HepG2 (cell line): Measurements from ENCODE around the gene KCTD14. TPM values are rescaled to one million over a fixed set of nuclear protein-coding genes. Genes with fewer than 3 reads are reported as not detected.
A peak's percentile ranks its signal among the peaks of the same experiment; 100 is the strongest.

ENCODE experiments used
- ATF7 ChIP-seq, 2 experiments: fragments of 450-650 bp in 1 of 2; sonication (generic) in 1 of 2; formaldehyde crosslinking in 1 of 2; IDR thresholded peaks; 2 replicates each; pipeline versions ENCODE4 v1.4.0 to v1.6.1; 2016 to 2020; ENCODE audit warnings: antibody characterized with exemption in 1 of 2, mild to moderate bottlenecking in 1 of 2, missing genetic modification reagents in 1 of 2
- CBX5 ChIP-seq: sonication (generic); formaldehyde crosslinking; IDR thresholded peaks from 2 replicates; pipeline ENCODE4 v1.4.0; 2020; ENCODE audit warnings: missing genetic modification reagents, borderline replicate concordance
- DNMT1 ChIP-seq: sonication (generic); formaldehyde crosslinking; IDR thresholded peaks from 2 replicates; pipeline ENCODE4 v1.5.1; 2020; ENCODE audit warnings: mild to moderate bottlenecking, missing genetic modification reagents
- EHMT2 ChIP-seq: fragments of 200-600 bp; sonication (generic); IDR thresholded peaks from 2 replicates; pipeline ENCODE4 v1.7.0; 2017; ENCODE audit warnings: antibody characterized with exemption, low read depth, low read length, borderline replicate concordance
- GLI4 ChIP-seq: sonication (generic); formaldehyde crosslinking; IDR thresholded peaks from 2 replicates; pipeline ENCODE4 v1.5.1; 2020; ENCODE audit warnings: missing genetic modification reagents, mild to moderate bottlenecking, moderate library complexity, borderline replicate concordance
- HDAC6 ChIP-seq: fragments of 200-600 bp; sonication (generic); IDR thresholded peaks from 2 replicates; pipeline ENCODE4 v1.7.0; 2017; ENCODE audit warnings: mild to moderate bottlenecking, antibody characterized with exemption, low read length, low read depth
- IKZF4 ChIP-seq: sonication (generic); formaldehyde crosslinking; IDR thresholded peaks from 2 replicates; pipeline ENCODE4 v1.5.1; 2020; ENCODE audit warnings: borderline replicate concordance, mild to moderate bottlenecking, low read depth, missing genetic modification reagents; ENCODE audit errors: not compliant biosample characterization
- KDM5A ChIP-seq: fragments of 200-600 bp; sonication (generic); IDR thresholded peaks from 2 replicates; pipeline ENCODE4 v1.7.0; 2018; ENCODE audit warnings: antibody characterized with exemption, mild to moderate bottlenecking, low read length, borderline replicate concordance
- MED13 ChIP-seq: sonication (generic); formaldehyde crosslinking; IDR thresholded peaks from 2 replicates; pipeline ENCODE4 v1.5.0; 2020; ENCODE audit warnings: missing genetic modification reagents
- PHB2 ChIP-seq: fragments of 450-650 bp; IDR thresholded peaks from 2 replicates; pipeline ENCODE4 v1.6.1; 2018; ENCODE audit not compliant: partially characterized antibody
- RFXAP ChIP-seq: sonication (generic); formaldehyde crosslinking; IDR thresholded peaks from 2 replicates; pipeline ENCODE4 v1.4.0; 2020; ENCODE audit warnings: missing genetic modification reagents, borderline replicate concordance
- SATB2 ChIP-seq: sonication (generic); formaldehyde crosslinking; IDR thresholded peaks from 2 replicates; pipeline ENCODE4 v1.5.0; 2020; ENCODE audit warnings: missing genetic modification reagents
- SRF ChIP-seq: IDR thresholded peaks from 2 replicates; pipeline ENCODE4 v1.6.1; 2011; ENCODE audit warnings: mild to moderate bottlenecking, low read depth, low read length, moderate library complexity
- TMF1 ChIP-seq: sonication (generic); formaldehyde crosslinking; IDR thresholded peaks from 2 replicates; pipeline ENCODE4 v1.8.1; 2022; ENCODE audit warnings: low read depth, missing genetic modification reagents
- ZNF101 ChIP-seq: sonication (generic); formaldehyde crosslinking; IDR thresholded peaks from 2 replicates; pipeline ENCODE4 v1.4.0; 2020; ENCODE audit warnings: mild to moderate bottlenecking, low read depth, missing genetic modification reagents, borderline replicate concordance
- ZNF230 ChIP-seq: sonication (generic); formaldehyde crosslinking; IDR thresholded peaks from 2 replicates; pipeline ENCODE4 v1.4.0; 2020; ENCODE audit warnings: mild to moderate bottlenecking, missing genetic modification reagents
- ZNF264 ChIP-seq: sonication (generic); formaldehyde crosslinking; IDR thresholded peaks from 2 replicates; pipeline ENCODE4 v1.4.0; 2020; ENCODE audit warnings: missing genetic modification reagents
- ZNF292 ChIP-seq: sonication (generic); formaldehyde crosslinking; IDR thresholded peaks from 2 replicates; pipeline ENCODE4 v1.8.1; 2022; ENCODE audit warnings: mild to moderate bottlenecking, low read depth, missing genetic modification reagents, borderline replicate concordance
- ZNF460 ChIP-seq: sonication (generic); formaldehyde crosslinking; IDR thresholded peaks from 2 replicates; pipeline ENCODE4 v1.5.1; 2020; ENCODE audit warnings: missing genetic modification reagents, mild to moderate bottlenecking, borderline replicate concordance
- ZNF614 ChIP-seq: IDR thresholded peaks from 2 replicates; pipeline ENCODE4 v1.6.1; 2018; ENCODE audit warnings: missing biosample characterization, missing genetic modification reagents, inconsistent platforms, borderline replicate concordance
- ZNF616 ChIP-seq: sonication (generic); formaldehyde crosslinking; IDR thresholded peaks from 2 replicates; pipeline ENCODE4 v1.5.0; 2020; ENCODE audit warnings: low read depth, mild to moderate bottlenecking, missing genetic modification reagents
- polyA plus RNA-seq, 8 experiments: library from polyadenylated mRNA; depleted of rRNA in 3 of 8; stranded (reverse) in 7 of 8; unstranded in 1 of 8; fragments of >200 nt; fragmentation: Illumina TruSeq in 4 of 8; extraction: Trizol in 4 of 8; gene quantifications; 2 replicates each; pipeline versions ENCODE4 v1.2.1 to v1.2.3, GENCODE V29; 2011 to 2016; ENCODE audit warnings: low read depth in 4 of 8, missing spikeins in 1 of 8, mixed read lengths in 1 of 8; ENCODE audit not compliant: insufficient read depth in 1 of 8
- total RNA-seq, 5 experiments: library from RNA; depleted of rRNA; stranded (reverse); fragments of >200 nt; fragmentation: Illumina TruSeq; extraction: Trizol; gene quantifications; 2 replicates each; pipeline ENCODE4 v1.2.3, GENCODE V29; 2016; ENCODE audit warnings: low read depth in 1 of 5
- TF ChIP-seq, protein P1 (sequence below): sonication (generic); formaldehyde crosslinking; IDR thresholded peaks from 2 replicates; pipeline ENCODE4 v1.5.0; 2020; ENCODE audit warnings: missing genetic modification reagents, mild to moderate bottlenecking, borderline replicate concordance
- TF ChIP-seq, protein P2 (sequence below): sonication (generic); formaldehyde crosslinking; IDR thresholded peaks from 2 replicates; pipeline ENCODE4 v1.4.0; 2020; ENCODE audit warnings: missing genetic modification reagents
- TF ChIP-seq, protein P3 (sequence below): sonication (generic); formaldehyde crosslinking; IDR thresholded peaks from 2 replicates; pipeline ENCODE4 v1.5.0; 2020; ENCODE audit warnings: missing genetic modification reagents
- TF ChIP-seq, protein P4 (sequence below): sonication (generic); formaldehyde crosslinking; IDR thresholded peaks from 2 replicates; pipeline ENCODE4 v1.8.1; 2023; ENCODE audit warnings: mild to moderate bottlenecking, inconsistent platforms, moderate library complexity, missing genetic modification reagents, borderline replicate concordance

KCTD14 gene
- total and polyA plus RNA-seq, 2 of the 13 experiments (the other 11 are each of a cell fraction or from before 2014, with no cell fraction given), result 10.3 to 15.6 TPM

DNA sequence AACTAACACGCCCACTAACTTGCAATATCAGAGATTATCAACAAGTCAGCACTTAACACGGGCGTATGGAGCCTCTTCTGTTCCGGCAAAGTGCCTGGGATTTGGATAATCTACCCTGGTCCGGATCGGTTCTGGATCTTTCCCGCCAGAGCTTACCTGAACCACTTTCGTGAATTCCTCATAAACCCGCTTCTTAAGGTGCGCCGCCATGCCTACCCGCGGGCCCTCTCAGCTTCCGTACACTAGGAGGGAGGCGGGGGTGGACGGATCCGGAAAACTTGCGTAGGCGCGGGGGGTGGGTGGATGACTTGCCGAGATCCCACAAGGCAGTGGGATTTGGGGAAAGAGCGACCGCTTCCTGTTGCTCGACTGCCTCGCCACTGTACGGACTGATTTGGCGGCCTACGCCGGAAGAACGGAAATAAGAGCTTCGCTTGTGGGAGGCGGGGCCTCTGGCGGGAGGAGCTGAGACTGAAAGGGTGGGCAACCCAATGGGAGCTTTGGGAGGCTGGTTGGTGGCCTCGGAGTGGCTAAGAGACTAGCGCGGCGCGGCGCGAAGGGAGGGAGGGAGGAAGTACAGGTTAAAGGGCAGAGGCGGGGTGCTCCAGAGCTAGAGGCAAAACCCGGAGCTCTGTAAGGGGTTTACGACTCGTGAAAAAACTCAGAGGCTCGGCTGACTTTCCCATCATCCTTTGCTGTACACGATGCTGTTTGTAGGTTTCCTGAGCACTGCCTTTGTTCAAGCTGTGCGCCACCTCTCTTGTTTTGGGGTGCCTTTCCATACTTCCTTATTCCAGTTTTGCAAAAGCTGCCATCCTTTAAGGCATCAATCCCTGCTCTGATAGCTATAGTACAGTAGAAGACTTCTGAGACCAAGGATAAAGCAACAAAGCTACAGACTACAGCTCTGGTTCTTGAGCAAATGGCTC lies 28.4 kb downstream of the KCTD14 start, which contains the start of gene INTS4 (continued):
- no peak for TF ChIP-seq GLI4 (CRISPR knock-in tag)
- no peak for TF ChIP-seq HDAC6
- peak; percentile 73; the same call in 1 of the 2 replicates for TF ChIP-seq ZNF230 (CRISPR knock-in tag)
- peak; percentile 82; the same call in 1 of the 2 replicates for TF ChIP-seq ZNF614 (CRISPR knock-in tag)
- TF ChIP-seq, protein P1, sequence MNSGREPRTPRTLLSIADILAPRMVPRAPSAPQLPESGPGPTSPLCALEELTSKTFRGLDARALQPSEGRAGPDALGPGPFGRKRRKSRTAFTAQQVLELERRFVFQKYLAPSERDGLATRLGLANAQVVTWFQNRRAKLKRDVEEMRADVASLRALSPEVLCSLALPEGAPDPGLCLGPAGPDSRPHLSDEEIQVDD, result no peak
- TF ChIP-seq IKZF4 (CRISPR knock-in tag), result no peak
- TF ChIP-seq ATF7 (IDR thresholded peaks at IDR 0.05), result no peak
- TF ChIP-seq ATF7 (CRISPR knock-in tag; IDR thresholded peaks at IDR 0.05), result 0 out of 2 replicates have a peak, but pooled peaks have one; percentile 58
- TF ChIP-seq, protein P2, sequence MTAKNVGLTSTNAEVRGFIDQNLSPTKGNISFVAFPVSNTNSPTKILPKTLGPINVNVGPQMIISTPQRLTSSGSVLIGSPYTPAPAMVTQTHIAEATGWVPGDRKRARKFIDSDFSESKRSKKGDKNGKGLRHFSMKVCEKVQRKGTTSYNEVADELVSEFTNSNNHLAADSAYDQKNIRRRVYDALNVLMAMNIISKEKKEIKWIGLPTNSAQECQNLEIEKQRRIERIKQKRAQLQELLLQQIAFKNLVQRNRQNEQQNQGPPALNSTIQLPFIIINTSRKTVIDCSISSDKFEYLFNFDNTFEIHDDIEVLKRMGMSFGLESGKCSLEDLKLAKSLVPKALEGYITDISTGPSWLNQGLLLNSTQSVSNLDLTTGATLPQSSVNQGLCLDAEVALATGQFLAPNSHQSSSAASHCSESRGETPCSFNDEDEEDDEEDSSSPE, result peak; percentile 95
- TF ChIP-seq DNMT1, result no peak
- TF ChIP-seq RFXAP (CRISPR knock-in tag), result peak; percentile 56; the same call in 1 of the 2 replicates
- TF ChIP-seq ZNF264 (CRISPR knock-in tag), result no peak
- TF ChIP-seq ZNF292 (CRISPR knock-in tag), result peak; percentile 57; the same call in 1 of the 2 replicates
- no peak for TF ChIP-seq ZNF460 (CRISPR knock-in tag)
- no peak for TF ChIP-seq MED13 (CRISPR knock-in tag)
- TF ChIP-seq, protein P3, sequence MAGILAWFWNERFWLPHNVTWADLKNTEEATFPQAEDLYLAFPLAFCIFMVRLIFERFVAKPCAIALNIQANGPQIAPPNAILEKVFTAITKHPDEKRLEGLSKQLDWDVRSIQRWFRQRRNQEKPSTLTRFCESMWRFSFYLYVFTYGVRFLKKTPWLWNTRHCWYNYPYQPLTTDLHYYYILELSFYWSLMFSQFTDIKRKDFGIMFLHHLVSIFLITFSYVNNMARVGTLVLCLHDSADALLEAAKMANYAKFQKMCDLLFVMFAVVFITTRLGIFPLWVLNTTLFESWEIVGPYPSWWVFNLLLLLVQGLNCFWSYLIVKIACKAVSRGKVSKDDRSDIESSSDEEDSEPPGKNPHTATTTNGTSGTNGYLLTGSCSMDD, result no peak
- no peak for TF ChIP-seq SATB2 (CRISPR knock-in tag)
- TF ChIP-seq, protein P4, sequence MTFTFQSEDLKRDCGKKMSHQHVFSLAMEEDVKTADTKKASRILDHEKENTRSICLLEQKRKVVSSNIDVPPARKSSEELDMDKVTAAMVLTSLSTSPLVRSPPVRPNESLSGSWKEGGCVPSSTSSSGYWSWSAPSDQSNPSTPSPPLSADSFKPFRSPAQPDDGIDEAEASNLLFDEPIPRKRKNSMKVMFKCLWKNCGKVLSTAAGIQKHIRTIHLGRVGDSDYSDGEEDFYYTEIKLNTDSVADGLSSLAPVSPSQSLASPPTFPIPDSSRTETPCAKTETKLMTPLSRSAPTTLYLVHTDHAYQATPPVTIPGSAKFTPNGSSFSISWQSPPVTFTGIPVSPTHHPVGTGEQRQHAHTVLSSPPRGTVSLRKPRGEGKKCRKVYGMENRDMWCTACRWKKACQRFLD (CRISPR knock-in tag), result no peak; the same call in 1 of the 2 replicates
- TF ChIP-seq SRF, result 0 out of 2 replicates have a peak, but pooled peaks have one; percentile 3
- no peak for TF ChIP-seq TMF1
- 0 out of 2 replicates have a peak, but pooled peaks have one; percentile 68 for TF ChIP-seq CBX5 (CRISPR knock-in tag)
- peak; percentile 89 for TF ChIP-seq KDM5A
- no peak for TF ChIP-seq ZNF101
- peak; percentile 40; the same call in 1 of the 2 replicates for TF ChIP-seq EHMT2
- no peak for TF ChIP-seq ZNF616 (CRISPR knock-in tag)
- TF ChIP-seq PHB2, result no peak
